GM23338 (cell line): ENCODE data around the gene LRRFIP1.

Source experiments
- CREB1 ChIP-seq: fragments of 250-450 bp; sonication (Bioruptor Pico); IDR thresholded peaks from 2 replicates; pipeline ENCODE4 v1.5.0; 2020; ENCODE audit warnings: low read depth, mild to moderate bottlenecking, moderate library complexity
- EZH2 ChIP-seq: fragments of 200-600 bp; sonication (generic); IDR thresholded peaks from one replicate; pipeline ENCODE4 v1.8.0; 2017; ENCODE audit warnings: antibody characterized with exemption, mild to moderate bottlenecking, low read depth; ENCODE audit not compliant: unreplicated experiment
- EZH2phosphoT487 ChIP-seq: fragments of 200-600 bp; sonication (generic); IDR thresholded peaks from one replicate; pipeline ENCODE4 v1.8.1; 2018; ENCODE audit warnings: antibody characterized with exemption; ENCODE audit not compliant: unreplicated experiment
- JUNB ChIP-seq: IDR thresholded peaks from one replicate; pipeline ENCODE4 v1.6.1; 2016; ENCODE audit warnings: antibody characterized with exemption; ENCODE audit not compliant: unreplicated experiment
- NANOG ChIP-seq: IDR thresholded peaks from 2 replicates; pipeline ENCODE4 v1.6.1; 2016; ENCODE audit warnings: antibody characterized with exemption, borderline replicate concordance
- POLR2AphosphoS5 ChIP-seq: IDR thresholded peaks from 2 replicates; pipeline ENCODE4 v1.6.1; 2016; ENCODE audit warnings: antibody characterized with exemption, low read depth
- STAT1 ChIP-seq: IDR thresholded peaks from one replicate; pipeline ENCODE4 v1.6.1; 2016; ENCODE audit warnings: antibody characterized with exemption; ENCODE audit not compliant: unreplicated experiment
- ZNF114 ChIP-seq: fragments of 250-450 bp; sonication (Bioruptor Pico); IDR thresholded peaks from 2 replicates; pipeline ENCODE4 v1.5.0; 2020; ENCODE audit warnings: mild to moderate bottlenecking, moderate library complexity
- ZNF331 ChIP-seq: fragments of 250-450 bp; sonication (Bioruptor Pico); IDR thresholded peaks from 2 replicates; pipeline ENCODE4 v1.5.0; 2020; ENCODE audit warnings: low read depth, mild to moderate bottlenecking, moderate library complexity
- TF ChIP-seq, protein P1 (sequence below), 2 experiments: fragments of 200-600 bp in 1 of 2; sonication (generic) in 1 of 2; conservative IDR thresholded peaks; 2 replicates each; pipeline versions ENCODE4 v1.5.1 to v1.6.1; 2016 to 2017; ENCODE audit warnings: antibody characterized with exemption in 2 of 2, low read depth in 2 of 2, mild to moderate bottlenecking in 2 of 2, moderate library complexity in 1 of 2
- TF ChIP-seq, protein P2 (sequence below): IDR thresholded peaks from one replicate; pipeline ENCODE4 v1.6.1; 2018; ENCODE audit warnings: antibody characterized with exemption; ENCODE audit not compliant: unreplicated experiment
- TF ChIP-seq, protein P3 (sequence below): IDR thresholded peaks from 2 replicates; pipeline ENCODE4 v1.6.1; 2016; ENCODE audit warnings: antibody characterized with exemption
- TF ChIP-seq, protein P4 (sequence below): fragments of 250-450 bp; sonication (Bioruptor Pico); IDR thresholded peaks from 2 replicates; pipeline ENCODE4 v1.5.0; 2020; ENCODE audit warnings: mild to moderate bottlenecking, moderate library complexity

DNA sequence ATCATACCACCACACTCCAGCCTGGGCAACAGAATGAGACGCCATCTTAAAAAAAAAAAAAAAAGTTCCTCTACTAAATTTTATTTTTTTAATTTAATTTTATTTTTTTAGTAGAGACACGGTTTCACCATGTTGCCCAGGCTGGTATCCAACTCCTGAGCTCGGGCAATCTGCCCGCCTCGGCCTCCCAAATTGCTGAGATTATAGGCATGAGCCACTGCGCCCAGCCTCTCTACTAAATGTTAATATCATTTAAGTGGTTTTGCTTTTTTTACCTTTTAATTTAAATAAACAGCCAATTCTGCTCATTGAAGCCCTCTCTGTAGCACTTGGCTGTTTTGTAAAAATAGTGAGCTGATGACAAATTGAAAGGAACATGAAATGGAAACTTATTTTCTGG, 46.1 kb upstream of the LRRFIP1 start:
- TF ChIP-seq, protein P1, sequence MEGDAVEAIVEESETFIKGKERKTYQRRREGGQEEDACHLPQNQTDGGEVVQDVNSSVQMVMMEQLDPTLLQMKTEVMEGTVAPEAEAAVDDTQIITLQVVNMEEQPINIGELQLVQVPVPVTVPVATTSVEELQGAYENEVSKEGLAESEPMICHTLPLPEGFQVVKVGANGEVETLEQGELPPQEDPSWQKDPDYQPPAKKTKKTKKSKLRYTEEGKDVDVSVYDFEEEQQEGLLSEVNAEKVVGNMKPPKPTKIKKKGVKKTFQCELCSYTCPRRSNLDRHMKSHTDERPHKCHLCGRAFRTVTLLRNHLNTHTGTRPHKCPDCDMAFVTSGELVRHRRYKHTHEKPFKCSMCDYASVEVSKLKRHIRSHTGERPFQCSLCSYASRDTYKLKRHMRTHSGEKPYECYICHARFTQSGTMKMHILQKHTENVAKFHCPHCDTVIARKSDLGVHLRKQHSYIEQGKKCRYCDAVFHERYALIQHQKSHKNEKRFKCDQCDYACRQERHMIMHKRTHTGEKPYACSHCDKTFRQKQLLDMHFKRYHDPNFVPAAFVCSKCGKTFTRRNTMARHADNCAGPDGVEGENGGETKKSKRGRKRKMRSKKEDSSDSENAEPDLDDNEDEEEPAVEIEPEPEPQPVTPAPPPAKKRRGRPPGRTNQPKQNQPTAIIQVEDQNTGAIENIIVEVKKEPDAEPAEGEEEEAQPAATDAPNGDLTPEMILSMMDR (conservative IDR thresholded peaks at IDR 0.05; ENCODE audit: low read depth in 2 of 2) = no peak
- TF ChIP-seq POLR2AphosphoS5 = no peak
- TF ChIP-seq, protein P2, sequence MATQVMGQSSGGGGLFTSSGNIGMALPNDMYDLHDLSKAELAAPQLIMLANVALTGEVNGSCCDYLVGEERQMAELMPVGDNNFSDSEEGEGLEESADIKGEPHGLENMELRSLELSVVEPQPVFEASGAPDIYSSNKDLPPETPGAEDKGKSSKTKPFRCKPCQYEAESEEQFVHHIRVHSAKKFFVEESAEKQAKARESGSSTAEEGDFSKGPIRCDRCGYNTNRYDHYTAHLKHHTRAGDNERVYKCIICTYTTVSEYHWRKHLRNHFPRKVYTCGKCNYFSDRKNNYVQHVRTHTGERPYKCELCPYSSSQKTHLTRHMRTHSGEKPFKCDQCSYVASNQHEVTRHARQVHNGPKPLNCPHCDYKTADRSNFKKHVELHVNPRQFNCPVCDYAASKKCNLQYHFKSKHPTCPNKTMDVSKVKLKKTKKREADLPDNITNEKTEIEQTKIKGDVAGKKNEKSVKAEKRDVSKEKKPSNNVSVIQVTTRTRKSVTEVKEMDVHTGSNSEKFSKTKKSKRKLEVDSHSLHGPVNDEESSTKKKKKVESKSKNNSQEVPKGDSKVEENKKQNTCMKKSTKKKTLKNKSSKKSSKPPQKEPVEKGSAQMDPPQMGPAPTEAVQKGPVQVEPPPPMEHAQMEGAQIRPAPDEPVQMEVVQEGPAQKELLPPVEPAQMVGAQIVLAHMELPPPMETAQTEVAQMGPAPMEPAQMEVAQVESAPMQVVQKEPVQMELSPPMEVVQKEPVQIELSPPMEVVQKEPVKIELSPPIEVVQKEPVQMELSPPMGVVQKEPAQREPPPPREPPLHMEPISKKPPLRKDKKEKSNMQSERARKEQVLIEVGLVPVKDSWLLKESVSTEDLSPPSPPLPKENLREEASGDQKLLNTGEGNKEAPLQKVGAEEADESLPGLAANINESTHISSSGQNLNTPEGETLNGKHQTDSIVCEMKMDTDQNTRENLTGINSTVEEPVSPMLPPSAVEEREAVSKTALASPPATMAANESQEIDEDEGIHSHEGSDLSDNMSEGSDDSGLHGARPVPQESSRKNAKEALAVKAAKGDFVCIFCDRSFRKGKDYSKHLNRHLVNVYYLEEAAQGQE = no peak
- no peak for TF ChIP-seq EZH2
- TF ChIP-seq STAT1 = no peak
- TF ChIP-seq JUNB = no peak
- TF ChIP-seq, protein P3, sequence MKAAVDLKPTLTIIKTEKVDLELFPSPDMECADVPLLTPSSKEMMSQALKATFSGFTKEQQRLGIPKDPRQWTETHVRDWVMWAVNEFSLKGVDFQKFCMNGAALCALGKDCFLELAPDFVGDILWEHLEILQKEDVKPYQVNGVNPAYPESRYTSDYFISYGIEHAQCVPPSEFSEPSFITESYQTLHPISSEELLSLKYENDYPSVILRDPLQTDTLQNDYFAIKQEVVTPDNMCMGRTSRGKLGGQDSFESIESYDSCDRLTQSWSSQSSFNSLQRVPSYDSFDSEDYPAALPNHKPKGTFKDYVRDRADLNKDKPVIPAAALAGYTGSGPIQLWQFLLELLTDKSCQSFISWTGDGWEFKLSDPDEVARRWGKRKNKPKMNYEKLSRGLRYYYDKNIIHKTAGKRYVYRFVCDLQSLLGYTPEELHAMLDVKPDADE = no peak
- TF ChIP-seq CREB1 (CRISPR knock-in tag) = no peak
- TF ChIP-seq, protein P4, sequence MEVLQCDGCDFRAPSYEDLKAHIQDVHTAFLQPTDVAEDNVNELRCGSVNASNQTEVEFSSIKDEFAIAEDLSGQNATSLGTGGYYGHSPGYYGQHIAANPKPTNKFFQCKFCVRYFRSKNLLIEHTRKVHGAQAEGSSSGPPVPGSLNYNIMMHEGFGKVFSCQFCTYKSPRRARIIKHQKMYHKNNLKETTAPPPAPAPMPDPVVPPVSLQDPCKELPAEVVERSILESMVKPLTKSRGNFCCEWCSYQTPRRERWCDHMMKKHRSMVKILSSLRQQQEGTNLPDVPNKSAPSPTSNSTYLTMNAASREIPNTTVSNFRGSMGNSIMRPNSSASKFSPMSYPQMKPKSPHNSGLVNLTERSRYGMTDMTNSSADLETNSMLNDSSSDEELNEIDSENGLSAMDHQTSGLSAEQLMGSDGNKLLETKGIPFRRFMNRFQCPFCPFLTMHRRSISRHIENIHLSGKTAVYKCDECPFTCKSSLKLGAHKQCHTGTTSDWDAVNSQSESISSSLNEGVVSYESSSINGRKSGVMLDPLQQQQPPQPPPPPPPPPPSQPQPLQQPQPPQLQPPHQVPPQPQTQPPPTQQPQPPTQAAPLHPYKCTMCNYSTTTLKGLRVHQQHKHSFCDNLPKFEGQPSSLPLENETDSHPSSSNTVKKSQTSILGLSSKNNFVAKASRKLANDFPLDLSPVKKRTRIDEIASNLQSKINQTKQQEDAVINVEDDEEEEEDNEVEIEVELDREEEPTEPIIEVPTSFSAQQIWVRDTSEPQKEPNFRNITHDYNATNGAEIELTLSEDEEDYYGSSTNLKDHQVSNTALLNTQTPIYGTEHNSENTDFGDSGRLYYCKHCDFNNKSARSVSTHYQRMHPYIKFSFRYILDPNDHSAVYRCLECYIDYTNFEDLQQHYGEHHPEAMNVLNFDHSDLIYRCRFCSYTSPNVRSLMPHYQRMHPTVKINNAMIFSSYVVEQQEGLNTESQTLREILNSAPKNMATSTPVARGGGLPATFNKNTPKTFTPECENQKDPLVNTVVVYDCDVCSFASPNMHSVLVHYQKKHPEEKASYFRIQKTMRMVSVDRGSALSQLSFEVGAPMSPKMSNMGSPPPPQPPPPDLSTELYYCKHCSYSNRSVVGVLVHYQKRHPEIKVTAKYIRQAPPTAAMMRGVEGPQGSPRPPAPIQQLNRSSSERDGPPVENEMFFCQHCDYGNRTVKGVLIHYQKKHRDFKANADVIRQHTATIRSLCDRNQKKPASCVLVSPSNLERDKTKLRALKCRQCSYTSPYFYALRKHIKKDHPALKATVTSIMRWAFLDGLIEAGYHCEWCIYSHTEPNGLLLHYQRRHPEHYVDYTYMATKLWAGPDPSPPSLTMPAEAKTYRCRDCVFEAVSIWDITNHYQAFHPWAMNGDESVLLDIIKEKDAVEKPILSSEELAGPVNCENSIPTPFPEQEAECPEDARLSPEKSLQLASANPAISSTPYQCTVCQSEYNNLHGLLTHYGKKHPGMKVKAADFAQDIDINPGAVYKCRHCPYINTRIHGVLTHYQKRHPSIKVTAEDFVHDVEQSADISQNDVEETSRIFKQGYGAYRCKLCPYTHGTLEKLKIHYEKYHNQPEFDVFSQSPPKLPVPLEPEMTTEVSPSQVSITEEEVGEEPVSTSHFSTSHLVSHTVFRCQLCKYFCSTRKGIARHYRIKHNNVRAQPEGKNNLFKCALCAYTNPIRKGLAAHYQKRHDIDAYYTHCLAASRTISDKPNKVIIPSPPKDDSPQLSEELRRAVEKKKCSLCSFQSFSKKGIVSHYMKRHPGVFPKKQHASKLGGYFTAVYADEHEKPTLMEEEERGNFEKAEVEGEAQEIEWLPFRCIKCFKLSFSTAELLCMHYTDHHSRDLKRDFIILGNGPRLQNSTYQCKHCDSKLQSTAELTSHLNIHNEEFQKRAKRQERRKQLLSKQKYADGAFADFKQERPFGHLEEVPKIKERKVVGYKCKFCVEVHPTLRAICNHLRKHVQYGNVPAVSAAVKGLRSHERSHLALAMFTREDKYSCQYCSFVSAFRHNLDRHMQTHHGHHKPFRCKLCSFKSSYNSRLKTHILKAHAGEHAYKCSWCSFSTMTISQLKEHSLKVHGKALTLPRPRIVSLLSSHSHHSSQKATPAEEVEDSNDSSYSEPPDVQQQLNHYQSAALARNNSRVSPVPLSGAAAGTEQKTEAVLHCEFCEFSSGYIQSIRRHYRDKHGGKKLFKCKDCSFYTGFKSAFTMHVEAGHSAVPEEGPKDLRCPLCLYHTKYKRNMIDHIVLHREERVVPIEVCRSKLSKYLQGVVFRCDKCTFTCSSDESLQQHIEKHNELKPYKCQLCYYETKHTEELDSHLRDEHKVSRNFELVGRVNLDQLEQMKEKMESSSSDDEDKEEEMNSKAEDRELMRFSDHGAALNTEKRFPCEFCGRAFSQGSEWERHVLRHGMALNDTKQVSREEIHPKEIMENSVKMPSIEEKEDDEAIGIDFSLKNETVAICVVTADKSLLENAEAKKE (CRISPR knock-in tag) = no peak
- no peak for TF ChIP-seq NANOG
- TF ChIP-seq EZH2phosphoT487 = no peak
- no peak for TF ChIP-seq ZNF114
- no peak for TF ChIP-seq ZNF331 (CRISPR knock-in tag)
